ENCODE data around the gene STK17B. TPM values are rescaled to one million over a fixed set of nuclear protein-coding genes. Genes with fewer than 3 reads are reported as not detected.
"Not testable (repeated sequence)": the region's sequence is repeated elsewhere in the genome, so short reads cannot be mapped to it uniquely, and the experiment has no call there.

Gene STK17B
- total RNA-seq, 1 donor from 2014 or later = 32.6 TPM

DNA sequence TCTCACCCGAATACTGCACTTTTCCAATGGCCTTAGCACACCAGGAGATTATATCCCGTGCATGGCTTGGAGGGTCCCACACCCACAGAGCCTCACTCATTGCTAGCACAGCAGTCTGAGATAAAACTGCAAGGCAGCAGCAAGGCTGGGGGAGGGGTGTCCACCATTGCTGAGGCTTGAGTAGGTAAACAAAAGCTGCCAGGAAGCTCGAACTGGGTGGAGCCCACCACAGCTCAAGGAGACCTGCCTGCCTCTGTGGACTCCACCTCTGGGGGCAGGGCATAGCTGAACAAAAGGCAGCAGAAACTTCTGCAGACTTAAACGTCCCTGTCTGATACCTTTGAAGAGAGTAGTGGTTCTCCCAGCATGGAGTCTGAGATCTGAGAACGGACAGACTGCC lies 81.9 kb downstream of the STK17B start:
- ATAC-seq; intact Hi-C loops (cut with DNase I); DNase-seq (ENCODE audit: low spot score): not testable (repeated sequence)

GRCh38 chr2:196088203-196088602 lies 83.2 kb downstream of the STK17B start:
- ATAC-seq (no peak), DNase-seq (ENCODE audit: low spot score) (no peak)
- intact Hi-C loops (cut with DNase I) = no loop called here

DNA sequence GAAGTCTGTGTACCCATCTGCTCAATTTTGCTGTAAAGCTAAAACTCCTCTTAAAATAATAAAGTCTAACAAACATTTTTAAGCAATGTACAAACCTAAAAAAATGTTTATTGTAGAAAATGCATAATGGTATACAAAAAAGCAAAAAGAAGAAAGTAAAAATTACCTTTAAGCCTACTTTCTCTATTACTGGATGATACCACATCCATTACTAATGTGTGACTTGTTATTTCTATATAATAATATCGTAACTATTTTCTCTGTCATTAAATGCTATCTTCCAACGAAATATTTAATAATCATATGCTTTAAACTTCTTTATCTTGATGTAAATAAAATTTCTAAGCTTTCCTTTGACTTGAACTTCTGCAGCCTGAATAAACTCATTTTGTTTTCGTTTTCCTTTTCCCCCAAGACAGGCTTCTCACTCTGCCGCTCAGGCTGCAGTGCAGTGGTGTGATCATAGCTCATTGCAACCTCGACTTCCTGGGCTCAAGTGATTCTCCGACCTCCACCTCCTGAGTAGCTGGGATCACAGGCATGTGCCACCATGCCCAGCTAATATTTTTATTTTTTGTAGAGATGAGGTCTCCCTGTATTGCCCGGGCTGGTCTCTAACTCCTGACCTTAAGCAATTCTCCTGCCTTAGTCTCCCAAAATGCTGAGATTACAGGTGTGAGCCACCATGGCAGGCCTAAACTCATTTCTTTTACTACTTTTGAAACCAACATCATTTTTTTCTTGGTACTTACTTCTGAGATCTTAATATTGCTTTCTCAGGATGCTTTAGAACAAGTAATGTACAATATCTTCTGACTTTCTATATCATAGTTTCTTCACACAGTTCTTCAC lies 84.6 kb downstream of the STK17B start:
- no peak for ATAC-seq

GRCh38 chr2:196083601-196084000 lies 87.8 kb downstream of the STK17B start:
- intact Hi-C loops (cut with DNase I) = no loop called here
- DNase-seq (ENCODE audit: low spot score) (no peak), ATAC-seq (no peak)

More for the DNA sequence above, 84.6 kb downstream of the STK17B start:
- no peak for DNase-seq (ENCODE audit: low spot score)
- intact Hi-C loops (cut with DNase I) = no loop called here

Other genes starting within 250 kb of the STK17B start
- gene DNAH7, start 102.7 kb downstream of the STK17B start, total RNA-seq = 2.5 TPM